ENCODE measurements around the gene ZNF440.

DNA sequence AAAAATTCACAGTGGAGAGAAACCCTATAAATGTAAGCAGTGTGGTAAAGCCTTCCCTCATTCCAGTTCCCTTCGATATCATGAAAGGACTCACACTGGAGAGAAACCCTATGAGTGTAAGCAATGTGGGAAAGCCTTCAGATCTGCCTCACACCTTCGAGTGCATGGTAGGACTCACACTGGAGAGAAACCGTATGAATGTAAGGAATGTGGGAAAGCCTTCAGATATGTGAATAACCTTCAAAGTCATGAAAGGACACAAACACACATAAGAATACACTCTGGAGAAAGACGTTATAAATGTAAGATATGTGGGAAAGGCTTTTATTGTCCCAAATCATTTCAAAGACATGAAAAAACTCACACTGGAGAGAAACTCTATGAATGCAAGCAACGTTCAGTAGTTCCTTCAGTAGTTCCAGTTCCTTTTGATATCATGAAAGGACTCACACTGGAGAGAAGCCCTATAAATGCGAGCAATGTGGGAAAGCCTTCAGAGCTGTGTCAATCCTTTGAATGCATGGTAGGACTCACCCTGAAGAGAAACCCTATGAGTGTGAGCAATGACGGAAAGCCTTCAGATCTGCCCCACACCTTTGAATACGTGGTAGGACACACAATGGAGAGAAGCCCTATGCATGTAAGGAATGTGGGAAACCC is 18.3 kb downstream of the ZNF440 start:
- TF ChIP-seq, protein P1, sequence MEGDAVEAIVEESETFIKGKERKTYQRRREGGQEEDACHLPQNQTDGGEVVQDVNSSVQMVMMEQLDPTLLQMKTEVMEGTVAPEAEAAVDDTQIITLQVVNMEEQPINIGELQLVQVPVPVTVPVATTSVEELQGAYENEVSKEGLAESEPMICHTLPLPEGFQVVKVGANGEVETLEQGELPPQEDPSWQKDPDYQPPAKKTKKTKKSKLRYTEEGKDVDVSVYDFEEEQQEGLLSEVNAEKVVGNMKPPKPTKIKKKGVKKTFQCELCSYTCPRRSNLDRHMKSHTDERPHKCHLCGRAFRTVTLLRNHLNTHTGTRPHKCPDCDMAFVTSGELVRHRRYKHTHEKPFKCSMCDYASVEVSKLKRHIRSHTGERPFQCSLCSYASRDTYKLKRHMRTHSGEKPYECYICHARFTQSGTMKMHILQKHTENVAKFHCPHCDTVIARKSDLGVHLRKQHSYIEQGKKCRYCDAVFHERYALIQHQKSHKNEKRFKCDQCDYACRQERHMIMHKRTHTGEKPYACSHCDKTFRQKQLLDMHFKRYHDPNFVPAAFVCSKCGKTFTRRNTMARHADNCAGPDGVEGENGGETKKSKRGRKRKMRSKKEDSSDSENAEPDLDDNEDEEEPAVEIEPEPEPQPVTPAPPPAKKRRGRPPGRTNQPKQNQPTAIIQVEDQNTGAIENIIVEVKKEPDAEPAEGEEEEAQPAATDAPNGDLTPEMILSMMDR (IDR thresholded peaks at IDR 0.05; ENCODE audit: low read length): no peak
- TF ChIP-seq EZH2phosphoT487 (IDR thresholded peaks at IDR 0.05; ENCODE audit: low read length): no peak
